HCEC 1CT (cell line): ENCODE data around the gene SMAD5.
A peak's percentile ranks its signal among the peaks of the same experiment; 100 is the strongest.

ENCODE experiments used
- DNase-seq: peaks from one replicate; pipeline ENCODE4 v3.0.0-alpha.2; 2017

The SMAD5 gene

GRCh38 chr5:136132557-136133221, at the start of gene SMAD5:
Gene SMAD5 (plus strand): TSS chr5:136132845. CDS start chr5:136153761, 20,916 bp downstream.
- peak; percentile 92 for DNase-seq

GRCh38 chr5:136084698-136085097, 47.9 kb upstream of the SMAD5 start:
- no peak for DNase-seq

DNA sequence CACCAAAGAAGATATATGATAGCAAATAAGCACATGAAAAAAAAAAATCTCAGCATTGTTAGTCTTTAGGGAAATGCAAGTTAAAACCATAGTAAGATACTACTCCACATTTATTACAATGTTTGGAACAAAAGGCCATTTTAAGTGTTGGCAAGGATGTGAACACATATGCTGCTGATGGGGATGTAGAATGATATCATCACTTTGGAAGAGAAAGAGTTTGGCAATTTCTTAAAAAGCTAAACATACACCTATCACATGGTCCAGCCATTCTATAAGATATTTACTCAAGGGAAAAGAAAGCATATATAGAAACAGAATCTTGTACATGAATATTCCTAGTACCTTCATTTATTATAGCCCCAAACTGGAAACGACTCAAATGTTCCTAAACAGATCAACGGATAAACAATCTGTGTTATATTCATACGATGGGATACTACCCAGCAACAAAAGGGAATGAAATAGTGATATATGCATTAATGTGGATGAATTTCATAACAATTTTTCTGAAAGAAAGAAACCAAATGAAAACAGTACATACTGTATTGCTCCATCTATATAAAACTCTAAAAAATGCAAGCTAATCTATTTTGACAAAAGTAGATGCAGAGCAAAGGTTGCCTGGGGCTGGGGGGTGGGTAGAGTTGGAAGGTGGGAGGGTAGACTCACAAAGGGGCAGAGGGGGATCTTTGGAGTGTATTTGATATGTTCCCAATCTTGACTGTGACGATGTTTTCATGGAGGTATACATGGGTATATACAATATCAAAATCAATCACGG, 45.7 kb upstream of the SMAD5 start:
- DNase-seq, result no peak

- no peak for DNase-seq
These were observed 44.4 kb upstream of the SMAD5 start for GRCh38 chr5:136087961-136088871.

- no peak for DNase-seq
These were observed 42.9 kb upstream of the SMAD5 start for GRCh38 chr5:136089791-136090190.

GRCh38 chr5:136090319-136090718, 42.3 kb upstream of the SMAD5 start:
- no peak for DNase-seq

DNA sequence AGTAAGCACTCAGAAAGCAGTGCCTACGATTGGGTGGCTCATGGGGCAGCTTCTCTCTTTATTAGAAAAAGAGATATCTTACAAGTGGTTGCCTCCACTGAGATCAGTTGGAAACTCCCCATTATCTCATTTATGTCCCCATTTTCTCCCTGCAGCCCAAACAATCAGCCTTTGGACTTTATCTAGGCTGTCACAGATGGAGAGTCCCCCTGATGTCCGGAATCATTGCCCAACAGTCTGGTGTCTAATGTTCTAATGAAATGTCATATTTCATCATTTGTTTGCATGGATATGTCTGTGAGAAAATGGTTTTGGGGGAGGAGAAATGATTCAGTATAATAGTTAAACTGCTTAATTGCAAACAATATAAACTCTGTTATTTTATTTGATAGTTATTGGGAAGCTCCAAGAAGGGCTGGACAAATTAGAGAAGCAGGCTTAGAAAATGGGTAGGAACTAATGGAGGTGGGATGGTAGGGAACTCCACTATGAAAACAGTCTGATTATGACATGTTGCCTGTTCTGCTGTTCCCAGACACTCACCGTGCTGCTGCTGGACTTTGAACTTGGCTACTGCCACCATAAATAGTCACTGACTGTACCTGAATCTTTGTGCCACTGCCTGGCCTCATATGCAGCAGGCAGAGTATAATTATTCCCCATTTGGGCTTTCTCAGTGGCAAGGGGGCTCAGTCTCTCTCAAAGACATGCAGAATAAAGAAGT, 38.3 kb upstream of the SMAD5 start:
- no peak for DNase-seq

DNA sequence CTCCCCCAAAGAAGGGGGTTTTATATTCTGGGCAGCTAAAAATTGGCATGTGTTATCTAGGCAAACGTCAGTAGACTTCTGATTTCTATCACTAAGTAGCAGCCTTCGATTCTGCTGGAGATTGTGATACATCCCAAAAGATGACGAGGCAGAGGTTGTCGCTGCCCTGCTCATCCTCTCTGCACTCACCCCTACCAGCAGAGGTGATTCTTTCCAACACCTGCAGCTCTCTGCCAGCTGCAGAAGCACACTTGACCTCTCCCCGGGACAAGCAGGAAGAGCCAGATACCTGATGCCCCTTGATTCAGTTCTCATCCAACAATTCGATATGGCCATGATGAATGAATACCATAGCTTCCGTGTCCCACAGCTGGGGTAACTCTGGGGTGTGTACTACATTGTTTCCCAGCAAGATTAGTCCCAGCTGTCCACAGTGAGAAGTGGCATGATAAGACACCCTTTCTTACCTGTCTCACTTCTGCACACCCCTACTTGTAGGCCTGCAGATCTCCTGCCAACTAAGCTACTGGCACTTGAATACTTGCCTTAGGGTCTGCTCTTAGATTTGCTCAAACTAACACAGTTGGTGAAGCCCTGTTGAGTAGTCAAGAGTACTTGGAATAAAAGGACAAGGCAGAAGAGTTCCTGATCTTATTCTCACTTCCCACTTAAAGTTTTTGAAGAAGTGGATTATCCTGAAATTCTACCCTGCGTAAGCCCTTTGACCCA, 37.6 kb upstream of the SMAD5 start:
- no peak for DNase-seq

GRCh38 chr5:136098176-136098575, 34.5 kb upstream of the SMAD5 start:
- no peak for DNase-seq

- DNase-seq, result no peak
These were observed 32.8 kb upstream of the SMAD5 start for GRCh38 chr5:136099870-136100269.

DNA sequence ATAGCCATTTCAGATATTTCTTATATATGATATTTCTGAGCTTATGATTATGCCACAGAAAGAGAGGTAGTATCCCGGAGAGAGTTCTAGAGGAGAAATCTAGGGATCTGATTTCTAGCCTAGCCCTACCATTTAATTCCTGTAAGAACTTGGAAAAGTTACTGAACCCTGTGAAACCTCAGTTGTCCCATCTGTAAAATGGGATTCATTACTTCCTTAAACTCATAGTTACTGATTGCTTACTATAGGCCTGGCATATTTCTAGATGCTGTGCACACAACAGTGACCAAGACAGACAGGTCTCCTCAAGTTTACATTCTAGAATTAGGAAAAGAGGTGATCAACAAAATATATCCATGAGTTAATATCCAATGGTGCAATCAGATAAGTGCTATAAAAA, 30.8 kb upstream of the SMAD5 start:
- DNase-seq, result no peak

- no peak for DNase-seq
These were observed 29.5 kb upstream of the SMAD5 start for GRCh38 chr5:136103118-136103517.

DNA sequence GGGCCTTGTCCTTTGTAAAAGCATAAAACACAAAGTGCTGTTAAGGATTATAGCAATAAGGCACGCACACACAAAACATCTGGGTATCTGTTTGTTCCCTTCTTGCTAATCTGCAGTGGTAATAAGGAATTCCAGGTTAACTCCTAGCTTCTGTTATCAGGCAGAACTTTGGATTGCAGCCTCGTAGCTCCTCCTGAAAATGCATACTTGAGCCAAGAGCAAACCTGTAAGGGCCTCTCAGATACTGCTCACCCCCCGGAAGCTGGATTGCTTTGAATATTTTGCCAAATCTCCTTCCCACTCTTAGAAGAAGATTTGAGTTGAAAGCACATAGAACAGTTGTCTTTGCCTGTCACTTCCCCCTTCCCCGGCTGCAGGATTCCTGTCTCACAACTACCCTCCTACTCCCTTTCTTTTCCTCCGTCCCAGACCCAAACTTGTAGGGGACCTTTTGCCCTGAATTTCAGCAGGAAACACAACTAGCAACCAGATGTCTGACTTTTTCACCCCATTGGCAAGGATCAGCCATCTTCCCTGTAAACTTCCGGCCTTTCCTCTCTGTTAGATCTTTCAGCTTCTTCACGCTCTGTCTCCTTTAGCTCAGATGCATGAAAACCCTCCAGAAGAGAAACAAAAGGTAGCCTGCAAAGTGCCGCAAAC, 28.2 kb upstream of the SMAD5 start:
- DNase-seq, result no peak

GRCh38 chr5:136106351-136107031, 26.2 kb upstream of the SMAD5 start:
- DNase-seq, result no peak

DNA sequence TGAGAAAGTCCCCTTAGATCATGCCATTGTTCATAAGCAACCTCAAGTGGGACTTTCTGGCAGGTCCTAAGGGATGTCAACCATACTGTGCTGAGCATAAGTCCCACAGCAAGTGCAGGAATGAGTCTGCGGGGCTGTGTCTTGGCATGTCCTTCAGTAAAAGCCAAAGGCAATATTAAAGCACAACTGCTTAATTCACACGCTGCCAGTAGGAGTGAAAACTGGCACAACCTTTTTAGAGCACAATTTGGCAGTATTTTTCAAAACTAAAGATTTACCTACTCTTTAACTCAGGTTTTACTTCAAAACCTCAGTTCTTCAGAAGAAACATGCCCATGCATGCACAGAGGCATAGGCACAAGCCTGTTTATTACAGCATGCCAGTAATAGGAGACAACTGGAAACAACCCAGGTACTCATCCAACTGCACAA, 24.4 kb upstream of the SMAD5 start:
- DNase-seq, result no peak

DNA sequence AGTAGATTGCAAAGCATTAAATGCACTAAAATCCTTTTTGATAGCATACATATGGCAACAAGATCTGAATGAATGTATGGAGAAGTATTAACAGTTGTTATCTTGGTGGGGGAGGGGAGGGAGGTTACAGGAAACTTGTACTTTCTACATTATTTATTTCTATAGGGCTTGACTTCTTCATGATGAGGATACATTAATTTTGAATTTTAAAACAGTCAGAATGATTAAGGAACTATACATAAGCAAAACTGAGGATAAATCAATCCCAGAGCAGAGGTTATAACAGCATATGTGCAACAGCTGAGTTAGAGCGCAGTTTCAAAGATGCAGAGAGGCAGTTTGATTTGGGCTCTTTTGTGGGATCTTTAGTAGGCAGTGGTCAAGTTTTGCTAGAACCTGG, 23.9 kb upstream of the SMAD5 start:
- DNase-seq, result no peak

DNA sequence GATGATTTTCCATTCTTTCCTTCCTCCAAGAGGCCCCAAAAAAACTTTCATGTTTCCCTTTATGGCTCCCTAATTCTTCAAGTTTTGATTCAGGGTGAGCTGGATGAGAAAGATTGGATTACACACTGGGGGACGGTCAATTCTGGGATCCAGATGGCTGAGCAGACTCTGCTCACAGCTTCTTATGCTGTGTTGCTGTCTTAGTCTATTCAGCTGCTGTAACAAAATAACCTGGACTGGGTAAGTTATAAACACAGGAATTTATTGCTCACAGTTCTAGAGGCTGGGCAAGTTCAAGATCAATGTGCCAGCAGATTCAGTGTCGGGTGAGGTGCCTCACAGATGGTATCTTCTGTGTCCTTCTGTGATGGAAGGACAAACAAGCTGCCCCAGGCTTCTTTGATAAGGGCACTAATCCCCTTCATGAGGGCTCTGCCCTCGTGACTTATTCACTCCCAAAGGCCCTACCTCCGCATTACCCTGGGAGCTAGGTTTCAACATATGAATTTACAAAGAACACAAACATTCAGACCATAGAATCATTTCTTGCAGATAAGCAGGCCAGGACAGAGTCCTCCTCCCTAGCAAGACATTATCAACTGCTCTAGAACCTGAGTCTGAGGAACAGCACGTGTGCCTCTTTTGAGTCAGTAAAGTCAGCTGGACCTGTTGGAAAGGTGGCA, 23.1 kb upstream of the SMAD5 start:
- DNase-seq, result no peak

DNA sequence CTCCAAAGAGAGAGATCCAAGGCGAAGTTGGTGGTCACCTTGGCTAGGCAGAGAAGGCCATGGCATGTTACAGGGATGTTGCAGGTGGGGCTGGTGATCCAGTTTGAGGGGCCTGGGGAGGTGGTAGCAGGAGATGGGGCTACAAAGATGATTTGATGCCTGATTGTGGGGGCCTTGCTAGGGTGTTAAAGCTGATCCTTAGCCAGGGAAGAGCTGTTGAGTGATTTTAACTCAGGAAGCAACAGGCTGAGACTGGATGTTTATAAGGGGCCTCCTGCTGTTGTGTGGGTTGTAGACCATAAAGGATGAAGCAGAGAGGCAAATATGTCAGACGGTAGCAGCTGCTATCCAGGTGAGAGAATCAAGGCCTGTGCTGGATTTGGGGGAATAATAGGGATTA, 19.0 kb upstream of the SMAD5 start:
- DNase-seq, result no peak

DNA sequence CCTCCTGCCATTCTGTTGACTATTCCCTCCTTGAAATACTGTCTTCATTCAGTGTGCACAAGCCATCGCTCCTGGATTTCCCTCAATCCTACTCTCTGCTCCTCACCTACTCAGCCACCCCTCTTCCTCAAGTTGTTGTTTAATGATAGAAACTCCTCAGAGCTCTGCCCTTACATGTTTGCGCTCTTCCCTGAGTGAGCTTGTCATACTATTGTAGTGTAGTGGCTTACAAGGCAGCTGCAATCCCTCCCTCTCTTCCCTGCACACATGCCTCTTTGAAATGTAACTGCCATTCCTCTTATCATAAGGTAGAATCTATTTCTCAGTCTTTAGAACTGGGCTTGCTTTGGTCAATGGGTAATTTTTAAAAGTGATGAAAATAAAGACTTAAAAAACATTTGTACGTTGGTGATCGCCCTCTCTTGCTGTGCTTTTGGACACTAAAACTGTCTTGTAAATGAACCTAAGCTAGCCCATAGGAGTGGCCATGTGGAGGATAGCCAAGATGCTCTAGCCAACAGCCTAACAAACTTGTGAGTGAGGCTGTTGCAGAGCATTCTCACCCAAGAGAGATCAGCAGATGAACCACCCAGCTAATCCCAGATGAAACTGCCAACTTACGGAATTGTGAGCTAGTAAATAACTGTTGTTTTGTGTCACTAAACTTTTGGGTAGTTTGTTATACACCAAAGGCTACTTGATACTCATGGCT, 18.1 kb upstream of the SMAD5 start:
- DNase-seq, result no peak
